Panc1 (cell line): ENCODE data around the gene ADIPOR1.

Experiments
- CTCF ChIP-seq: fragments of 450-650 bp; IDR thresholded peaks from 2 replicates; pipeline ENCODE4 v1.5.1; 2017; ENCODE audit warnings: mild to moderate bottlenecking
- REST ChIP-seq, 2 experiments: IDR thresholded peaks; 2 replicates each; pipeline ENCODE4 v1.6.1; 2011 to 2012; ENCODE audit warnings: low read depth in 2 of 2, control low read depth in 1 of 2, low read length in 1 of 2, mild to moderate bottlenecking in 1 of 2, moderate library complexity in 1 of 2; ENCODE audit not compliant: insufficient read depth in 1 of 2
- TCF7L2 ChIP-seq: IDR thresholded peaks from 2 replicates; pipeline ENCODE4 v1.6.1; 2011; ENCODE audit warnings: mild to moderate bottlenecking, low read depth, low read length, inconsistent platforms

GRCh38 chr1:202944438-202944921, 13.6 kb downstream of the ADIPOR1 start:
- no peak for TF ChIP-seq TCF7L2
- no peak for TF ChIP-seq CTCF
- no peak for TF ChIP-seq REST (IDR thresholded peaks at IDR 0.05; ENCODE audit: insufficient read depth in 1 of 2, low read depth in 2 of 2, low read length in 1 of 2)
